NCI-H2081 (cell line): ENCODE measurements around the gene PRSS3.
A peak's percentile ranks its signal among the peaks of the same experiment; 100 is the strongest.
"Not testable (repeated sequence)": the region's sequence is repeated elsewhere in the genome, so short reads cannot be mapped to it uniquely, and the experiment has no call there.

ENCODE experiments used
- DNase-seq, 2 experiments: peaks; one replicate each; lab custom pipeline; 2025; lab: John Stamatoyannopoulos, UW

PRSS3 gene

DNA sequence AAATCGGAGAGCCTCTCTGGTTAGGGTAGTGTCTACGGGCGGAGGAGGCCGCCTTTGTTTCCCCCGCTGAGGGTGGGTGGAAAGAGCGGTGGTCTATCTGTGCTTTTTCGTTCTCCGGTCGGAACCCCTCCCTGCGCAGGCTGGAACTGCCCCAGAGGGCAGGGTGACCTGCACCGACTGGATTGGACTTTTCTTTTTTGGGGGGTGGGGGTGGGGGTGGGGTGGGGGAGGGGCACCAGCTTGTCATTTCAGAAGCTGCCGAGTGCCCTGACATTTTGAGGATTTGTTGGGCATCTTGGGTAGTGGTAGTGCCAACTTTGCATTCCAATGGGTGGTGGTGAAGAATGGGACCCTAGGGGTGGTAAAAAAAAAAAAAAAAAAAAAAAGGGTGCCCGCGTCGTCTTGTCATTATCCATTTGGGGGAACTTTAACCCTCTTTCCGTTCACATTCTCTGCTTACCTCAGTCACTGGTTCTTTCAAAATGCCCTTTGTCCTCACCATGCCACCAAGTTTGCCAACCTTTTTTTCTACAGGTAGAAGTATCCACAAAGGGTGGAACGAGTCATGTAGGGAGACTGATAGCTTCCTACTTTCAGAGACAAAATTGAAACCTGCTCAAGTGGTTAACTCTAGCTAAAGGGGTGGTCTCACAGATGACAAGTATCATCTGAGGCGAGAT lies 22.9 kb downstream of the PRSS3 start:
- peak in 1 of 2 experiments; percentile 14 for DNase-seq

DNA sequence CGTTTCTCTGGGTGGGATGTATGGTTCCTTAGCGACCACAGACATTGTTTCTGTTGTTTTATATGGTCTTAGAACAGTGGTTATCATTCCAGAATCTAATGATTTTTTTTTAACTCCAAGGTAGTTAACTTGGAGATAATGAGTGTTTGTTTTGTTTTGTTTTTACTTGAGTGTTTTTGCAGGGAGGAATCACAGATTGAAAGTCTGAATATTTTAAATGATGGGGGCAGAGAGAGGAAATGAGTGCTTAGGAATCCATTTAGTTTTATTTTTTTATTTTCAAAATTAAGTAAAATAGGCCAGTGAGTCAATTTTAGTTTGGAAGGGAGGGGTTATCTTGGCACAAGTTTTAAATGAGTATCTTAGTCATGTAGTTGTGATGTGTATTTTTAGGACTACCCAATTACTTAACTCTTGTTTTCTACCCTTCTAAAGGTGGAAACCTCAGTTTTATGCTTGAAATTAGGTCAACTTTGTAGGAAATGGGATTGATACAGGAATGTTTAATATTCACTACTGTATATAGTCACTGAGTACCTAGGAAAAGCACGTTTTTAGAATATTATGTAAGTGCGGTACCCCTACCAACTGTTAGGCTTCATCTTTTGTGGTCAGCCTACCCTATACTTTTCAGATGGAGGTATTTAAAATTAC lies 23.6 kb downstream of the PRSS3 start:
- no peak for DNase-seq

DNA sequence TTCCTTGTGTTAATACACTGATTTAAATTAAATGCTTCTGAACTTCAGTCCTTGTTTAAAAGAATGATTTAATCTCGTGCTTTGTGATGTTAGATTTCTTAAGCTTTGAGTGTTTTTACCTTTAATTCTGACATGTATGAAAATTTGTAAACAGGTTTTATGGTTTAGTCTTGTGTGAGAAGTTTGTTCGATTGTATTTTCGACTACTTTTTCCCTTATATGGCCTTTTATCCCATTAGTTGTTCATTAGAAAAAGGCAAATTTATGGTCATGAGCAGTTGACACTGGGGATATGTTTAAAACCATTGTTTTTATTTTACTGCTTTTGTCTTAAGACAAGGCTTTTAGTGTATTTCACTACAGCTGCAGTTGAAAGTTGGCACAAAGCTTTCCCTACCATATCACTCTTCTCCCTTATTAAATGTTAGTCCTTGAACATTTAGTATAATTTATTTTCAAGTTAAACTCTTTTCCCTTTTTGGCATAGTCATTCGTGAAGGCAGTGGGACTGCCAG lies 24.9 kb downstream of the PRSS3 start:
- no peak for DNase-seq

DNA sequence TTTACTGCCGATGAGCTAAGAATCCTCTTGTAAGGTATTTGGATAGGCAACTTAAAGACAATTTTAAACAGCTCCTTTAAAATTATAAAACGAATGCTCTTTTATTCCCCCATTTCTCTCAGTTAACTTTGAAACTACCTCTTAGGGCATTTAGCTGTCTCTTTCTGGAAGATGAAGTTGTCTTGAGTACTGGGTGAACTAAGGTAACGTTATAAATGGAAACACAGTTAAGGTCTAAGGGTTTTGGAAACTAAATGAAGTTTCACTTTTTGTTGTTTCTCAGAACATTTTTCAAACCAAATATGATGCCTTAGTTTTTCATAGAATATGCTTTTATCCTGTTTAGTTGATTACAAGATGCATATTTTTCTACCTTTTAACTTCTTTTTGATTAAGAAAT lies 28.4 kb downstream of the PRSS3 start:
- DNase-seq: no peak

DNA sequence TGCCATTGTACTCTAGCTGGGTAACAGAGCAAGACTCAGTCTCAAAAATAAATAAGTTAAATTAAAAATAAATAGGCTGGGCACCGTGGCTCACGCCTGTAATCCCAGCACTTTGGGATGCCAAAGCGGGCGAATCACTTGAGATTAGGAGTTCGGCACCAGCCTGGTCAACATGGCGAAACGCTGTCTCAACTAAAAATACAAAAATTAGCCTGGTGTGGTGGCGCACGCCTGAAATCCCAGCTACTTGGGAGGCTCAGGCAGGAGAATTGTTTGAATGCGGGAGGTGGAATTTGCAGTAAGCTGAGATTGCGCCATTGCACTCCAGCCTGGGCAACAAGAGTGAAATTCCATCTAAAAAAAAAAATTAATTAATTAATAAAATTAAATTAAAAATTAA lies 31.9 kb downstream of the PRSS3 start:
- not testable (repeated sequence) for DNase-seq

DNA sequence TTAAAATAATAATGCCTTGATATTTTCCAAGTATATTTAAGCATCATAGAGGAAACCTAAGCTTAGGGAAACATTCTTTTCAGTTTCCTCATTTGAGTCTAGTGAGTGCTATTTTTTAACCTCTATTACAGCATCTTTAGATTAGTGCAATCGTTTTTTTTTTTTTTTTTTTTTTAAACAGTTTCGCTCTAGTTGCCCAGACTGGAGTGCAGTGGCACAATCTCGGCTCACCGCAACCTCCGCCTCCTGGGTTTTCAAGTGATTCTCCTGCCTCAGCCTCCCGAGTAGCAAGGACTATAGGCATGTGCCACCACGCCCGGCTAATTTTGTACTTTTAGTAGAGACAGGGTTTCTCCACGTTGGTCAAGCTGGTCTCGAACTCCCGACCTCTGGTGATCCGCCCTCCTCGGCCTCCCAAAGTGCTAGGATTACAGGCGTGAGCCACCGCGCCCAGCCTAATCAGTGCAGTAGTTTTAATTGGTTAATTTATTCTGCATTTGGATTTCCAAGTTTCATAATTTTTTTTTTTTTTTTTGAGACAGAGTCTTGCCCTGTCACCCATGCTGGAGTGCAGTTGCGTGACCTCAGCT lies 34.4 kb downstream of the PRSS3 start:
- DNase-seq: not testable (repeated sequence)

DNA sequence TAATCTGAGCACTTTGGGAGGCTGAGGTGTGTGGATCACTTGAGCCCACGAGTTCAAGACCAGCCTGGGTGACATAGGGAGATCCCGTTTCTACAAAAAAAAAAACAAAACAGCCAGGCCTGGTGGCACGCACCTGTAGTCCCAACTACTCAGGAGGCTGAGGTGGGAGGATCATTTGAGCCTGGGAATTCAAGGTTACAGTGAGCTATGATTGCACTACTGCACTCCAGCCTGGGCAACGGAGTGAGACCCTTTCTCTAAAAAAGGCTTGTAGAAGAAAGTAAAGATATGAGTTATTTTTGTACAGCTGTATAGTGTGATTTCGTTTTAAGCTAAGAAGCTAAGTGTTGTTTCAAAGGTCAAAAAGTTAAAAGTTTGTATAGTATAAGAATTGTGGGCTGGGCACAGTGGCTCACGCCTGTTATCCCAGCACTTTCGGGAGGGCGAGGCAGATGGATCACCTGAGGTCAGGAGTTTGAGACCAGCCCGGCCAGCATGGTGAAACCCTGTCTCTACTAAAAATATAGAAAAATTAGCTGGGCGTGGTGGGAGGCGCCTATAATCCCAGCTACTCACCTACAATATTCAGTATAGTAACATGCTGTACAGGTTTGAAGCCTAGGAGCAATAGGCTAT lies 40.4 kb downstream of the PRSS3 start:
- no peak for DNase-seq

DNA sequence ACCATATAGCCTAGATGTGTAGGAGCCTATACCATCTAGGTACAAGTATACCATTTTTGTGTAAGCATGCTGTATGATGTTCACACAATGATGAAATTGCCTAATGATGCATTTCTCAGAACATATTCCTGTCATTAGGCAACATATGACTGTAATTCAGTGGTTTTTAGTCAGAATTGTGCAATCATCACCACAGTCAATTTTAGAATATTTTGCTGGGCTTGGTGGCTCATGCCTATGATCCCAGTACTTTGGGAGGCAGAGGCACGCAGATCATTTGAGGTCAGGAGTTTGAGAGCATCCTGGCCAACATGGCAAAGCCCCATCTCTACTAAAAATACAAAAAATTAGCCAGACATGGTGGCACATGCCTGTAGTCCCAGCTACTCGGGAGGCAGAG lies 40.9 kb downstream of the PRSS3 start:
- not testable (repeated sequence) for DNase-seq

DNA sequence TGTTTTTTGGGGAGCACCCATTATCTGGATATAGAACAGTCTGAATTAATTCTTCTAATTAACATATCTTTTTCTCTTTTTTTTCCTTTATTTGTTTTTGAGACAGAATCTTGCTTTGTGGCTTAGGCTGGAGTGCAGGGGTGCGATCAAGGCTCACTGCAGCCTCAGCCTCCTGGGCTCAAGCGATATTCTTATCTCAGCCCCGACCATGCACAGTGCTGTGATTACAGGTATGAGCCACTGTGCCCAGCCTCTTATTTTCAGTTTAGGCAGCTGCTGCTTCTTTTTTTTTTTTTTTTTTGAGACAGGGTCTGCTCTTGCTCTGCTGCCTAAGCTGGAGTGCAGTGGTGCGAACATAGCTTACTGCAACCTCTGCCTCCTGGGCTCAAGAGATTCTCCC lies 41.8 kb downstream of the PRSS3 start:
- no peak for DNase-seq

DNA sequence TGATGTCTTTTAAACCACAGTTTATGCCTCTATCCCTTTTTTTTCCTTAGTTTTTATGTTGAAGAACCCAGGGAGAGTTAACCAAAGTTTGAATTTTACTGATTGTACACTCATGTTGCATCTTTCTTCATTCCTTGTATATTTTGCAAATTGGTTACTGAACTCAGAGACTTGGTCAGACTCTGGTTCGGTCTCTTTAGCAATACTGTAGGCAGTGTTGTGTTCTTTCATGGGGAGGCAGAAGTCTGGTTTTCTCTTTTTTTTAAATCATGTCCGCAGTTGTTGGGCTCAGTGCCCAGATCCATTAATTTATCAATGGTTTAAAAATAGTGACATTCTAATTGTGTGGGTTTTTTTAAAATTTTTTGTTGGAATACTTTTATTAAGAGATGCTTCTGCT lies 45.0 kb downstream of the PRSS3 start:
- no peak for DNase-seq

DNA sequence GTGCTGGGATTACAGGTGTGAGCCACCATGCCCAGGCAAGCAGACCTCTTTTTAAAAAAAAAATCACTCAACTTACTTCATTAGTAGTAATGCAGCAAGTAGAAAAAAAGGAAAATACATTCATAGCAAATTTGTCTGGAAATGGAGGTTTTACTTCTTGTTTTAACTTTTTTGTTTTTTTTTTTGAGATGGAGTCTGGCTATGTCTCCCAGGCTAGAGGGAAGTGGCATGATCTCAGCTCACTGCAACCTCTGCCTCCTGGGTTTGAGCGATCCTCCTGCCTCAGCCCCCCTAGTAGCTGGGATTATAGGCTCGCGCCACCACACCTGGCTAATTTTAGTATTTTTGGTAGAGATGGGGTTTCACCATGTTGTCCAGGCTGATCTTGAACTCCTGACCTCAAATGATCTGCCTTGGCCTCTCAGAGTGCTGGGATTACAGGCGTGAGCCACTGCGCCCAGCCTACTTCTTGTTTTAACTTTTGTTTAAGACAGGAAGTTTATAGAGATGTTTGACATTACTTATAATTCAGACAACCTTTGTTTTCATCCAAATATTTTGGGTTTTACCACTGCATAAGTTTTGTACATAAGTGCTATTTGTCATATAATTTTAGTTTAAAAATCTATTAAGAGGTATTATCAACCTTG lies 48.1 kb downstream of the PRSS3 start:
- DNase-seq: no peak

DNA sequence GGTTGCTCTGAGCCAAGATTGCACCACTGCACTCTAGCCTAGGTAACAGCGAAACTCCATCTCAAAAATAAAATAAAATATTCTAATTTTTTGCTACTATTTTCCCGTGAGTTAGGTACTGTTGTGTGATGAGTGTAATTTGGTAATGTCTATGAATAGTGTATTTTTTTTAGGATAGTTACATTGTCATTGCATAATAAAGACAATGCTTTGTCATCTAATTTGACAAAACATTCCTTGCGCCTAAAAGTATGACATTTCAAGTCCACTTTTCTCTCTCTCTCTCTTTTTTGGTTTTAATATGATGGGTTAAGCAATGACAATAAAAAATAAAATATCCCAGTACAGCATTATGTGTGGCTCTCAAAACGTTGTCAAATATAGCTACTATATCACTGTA lies 50.9 kb downstream of the PRSS3 start:
- no peak for DNase-seq

DNA sequence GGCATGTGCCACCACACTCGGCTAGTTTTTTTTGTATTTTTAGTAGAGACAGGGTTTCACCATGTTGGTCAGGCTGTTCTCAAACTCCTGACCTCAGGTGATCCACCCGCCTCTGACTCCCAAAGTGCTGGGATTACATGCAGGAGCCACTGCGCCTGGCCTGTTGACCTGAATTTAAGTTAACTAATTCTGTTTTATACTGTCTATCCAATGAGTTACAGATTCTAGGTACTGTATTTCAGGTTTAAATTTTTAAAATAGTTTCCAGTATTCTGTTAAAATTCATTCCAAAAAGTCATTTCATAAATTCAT lies 52.5 kb downstream of the PRSS3 start:
- not testable (repeated sequence) for DNase-seq
